ENCODE measurements around the gene MMP24OS. TPM values are rescaled to one million over a fixed set of nuclear protein-coding genes. Genes with fewer than 3 reads are reported as not detected.

The MMP24OS gene
- total RNA-seq: 11.9 and 14.7 TPM in 2 replicates

DNA sequence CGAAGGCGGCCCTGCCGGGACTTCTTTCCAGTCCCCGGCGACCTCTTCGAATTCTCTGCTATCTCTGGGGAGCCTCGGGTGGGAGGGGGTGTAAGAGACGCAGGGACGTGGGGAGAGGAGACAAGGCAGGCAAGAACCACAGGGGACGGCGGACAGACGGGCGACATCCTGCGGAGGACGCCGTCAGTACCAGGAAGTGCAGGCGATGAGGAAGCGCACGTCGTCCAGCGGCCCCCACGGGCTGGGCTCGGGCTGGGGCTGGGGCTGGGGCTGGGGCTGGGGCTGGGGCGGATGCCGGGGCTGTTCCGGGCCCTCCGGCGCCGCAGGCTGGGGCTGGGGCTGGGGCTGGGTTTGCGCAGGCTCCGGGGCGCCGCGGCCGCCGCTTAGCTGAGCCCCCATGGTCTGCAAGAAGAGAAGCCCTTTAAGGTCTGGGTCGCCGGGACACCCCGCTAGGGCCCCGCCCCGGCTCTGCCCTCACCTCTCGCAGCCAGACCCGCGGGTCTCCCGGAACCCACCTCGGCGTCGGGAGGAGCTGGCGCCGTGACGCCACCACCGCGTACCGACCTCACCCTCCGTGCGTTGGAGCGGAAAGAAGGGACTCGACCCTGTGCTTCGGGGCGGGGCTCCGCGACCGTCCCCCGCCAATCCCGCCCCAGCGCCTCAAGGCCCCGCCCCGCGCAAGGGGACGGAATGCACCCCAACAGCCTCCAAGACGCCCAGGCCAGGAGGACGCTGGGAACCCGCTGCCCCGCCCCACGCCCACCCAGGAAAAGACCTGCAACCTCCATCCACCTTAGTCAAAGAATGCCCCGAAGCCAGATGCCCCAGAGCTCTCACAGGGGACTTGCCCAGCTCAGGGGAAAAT is at the start of gene MMP24OS:
MMP24OS (minus strand) TSS at position 592 of the 865 bp plus-strand sequence; CDS start at position 399, 193 bp downstream.

DNA sequence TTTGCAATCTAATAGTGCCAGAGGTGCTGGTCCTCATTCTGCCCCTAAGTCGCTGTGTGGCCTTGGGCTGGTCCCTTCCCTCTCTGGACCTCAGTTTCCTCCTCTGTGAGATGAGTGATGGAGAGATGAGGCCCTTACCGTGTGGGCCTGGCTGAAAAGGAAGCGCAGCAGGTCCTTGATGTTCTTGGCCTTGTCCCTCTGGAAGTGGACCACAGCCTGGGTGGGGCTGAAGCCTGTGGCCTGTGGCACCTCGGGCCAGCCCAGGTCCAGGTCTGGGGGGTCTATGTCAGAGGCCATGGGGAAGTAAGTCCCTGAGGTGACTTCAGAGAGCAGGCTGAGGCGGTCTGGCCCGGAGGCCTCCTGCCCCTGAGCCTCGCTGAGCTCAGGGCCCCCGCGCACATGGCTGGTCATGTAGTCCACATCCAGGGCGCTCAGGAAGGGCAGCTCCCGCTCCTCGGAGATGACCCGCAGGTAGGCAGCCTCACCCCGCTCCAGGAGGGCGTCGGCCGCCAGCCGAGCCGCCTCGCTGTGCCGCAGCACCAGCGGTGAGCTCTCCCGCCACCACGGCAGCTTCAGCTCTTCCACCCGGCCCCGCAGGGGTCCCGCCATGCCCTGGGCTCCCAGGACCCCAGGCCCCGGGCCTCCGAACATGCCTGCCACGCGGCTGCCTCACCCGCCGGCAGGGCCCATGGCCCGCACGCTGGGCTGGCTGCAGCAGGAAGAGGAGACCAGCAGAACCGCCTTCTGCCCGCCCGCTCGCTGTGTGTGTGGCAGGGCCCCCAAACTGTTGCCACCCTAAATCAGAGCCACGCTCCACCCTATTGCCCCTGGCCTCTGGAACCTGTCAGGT is 14.0 kb upstream of the MMP24OS start, which contains the start of gene FAM83C:
FAM83C (minus strand) TSS at position 772 of the 850 bp plus-strand sequence; CDS start at position 651, 121 bp downstream.

GRCh38 chr20:35284267-35284991 is 6.5 kb upstream of the MMP24OS start, which contains the start of gene EIF6:
Gene EIF6 (minus strand): TSS chr20:35284772. CDS start chr20:35284487, 285 bp downstream.

Other genes starting within 250 kb of the MMP24OS start
- gene TRPC4AP, start 185.3 kb downstream of the MMP24OS start, total RNA-seq: 65.0 and 75.5 TPM in 2 replicates
- 32.7 and 35.0 TPM in 2 replicates for gene EDEM2, start 130.8 kb downstream of the MMP24OS start, total RNA-seq
- gene PROCR, start 106.0 kb downstream of the MMP24OS start, total RNA-seq: 136 and 137 TPM in 2 replicates
- under 0.01 TPM in 2 replicates for gene MMP24, start 51.4 kb downstream of the MMP24OS start, total RNA-seq
- 124 and 156 TPM in 2 replicates for gene EIF6, start 6.7 kb upstream of the MMP24OS start, total RNA-seq
- gene FAM83C, start 14.3 kb upstream of the MMP24OS start, total RNA-seq: not detected in 2 replicates
- gene UQCC1, start 133.9 kb upstream of the MMP24OS start, total RNA-seq: 22.0 and 24.2 TPM in 2 replicates
- 2.5 and 5.5 TPM in 2 replicates for gene GDF5, start 160.1 kb upstream of the MMP24OS start, total RNA-seq
- 14.7 and 18.8 TPM in 2 replicates for gene CEP250, start 177.5 kb upstream of the MMP24OS start, total RNA-seq

All from subcutaneous preadipocyte (primary cell).